ENCODE measurements around the gene EEF2K. TPM values are rescaled to one million over a fixed set of nuclear protein-coding genes. Genes with fewer than 3 reads are reported as not detected.

Gene EEF2K
- total RNA-seq, 1 experiment from 2014 or later: 31.0 TPM

- TF ChIP-seq REST (IDR thresholded peaks at IDR 0.05; ENCODE audit: low read depth) (no peak), EZH2 (IDR thresholded peaks at IDR 0.05) (no peak)
These were observed 118.1 kb downstream of the EEF2K start (continued) for GRCh38 chr16:22323959-22324786.

- CTCF ChIA-PET: no interaction called here
- ATAC-seq (no peak), DNase-seq (ENCODE audit: low read depth, low spot score) (no peak)
- Histone ChIP-seq H3K9me3 (ENCODE audit: control insufficient read depth in 1 of 2, insufficient read depth in 1 of 2, low read depth in 1 of 2, low read length in 2 of 2) (no peaks in the 10 kb centered on the region), H3K4me3 (replicated peaks in 1 of 2; ENCODE audit: low read depth in 1 of 2, low read length in 2 of 2) (no peak overlapping the region), H3K79me2 (ENCODE audit: insufficient read depth, low read length) (peaks cover 11% of the 10 kb centered on the region; the same call in 1 of the 2 replicates), H3K4me2 (ENCODE audit: low read length) (no peak overlapping the region), H3K9me2 (ENCODE audit: insufficient read depth) (no peaks in the 10 kb centered on the region), H3K36me3 (ENCODE audit: control insufficient read depth in 1 of 2, insufficient read depth in 2 of 2, low read length in 2 of 2) (peaks cover 23 to 28% of the 10 kb centered on the region in 2 experiments; a peak in 3 of 4 replicates), H3K27me3 (ENCODE audit: insufficient read depth, low read length) (no peaks in the 10 kb centered on the region), H3K4me1 (ENCODE audit: control insufficient read depth in 1 of 2, insufficient read depth in 2 of 2, low read length in 2 of 2) (no peaks in the 10 kb centered on the region), H3K27ac (ENCODE audit: low read depth, low read length) (no peak overlapping the region), H4K20me1 (ENCODE audit: insufficient read depth) (no peaks in the 10 kb centered on the region), H3K9ac (ENCODE audit: low read length) (no peak overlapping the region), H2AFZ (ENCODE audit: low read depth, low read length, poor library complexity, severe bottlenecking) (no peak overlapping the region)
- no TSS peak for BruUV-seq (replicated peaks)
- POLR2A ChIA-PET: no interaction called here
- RAD21 ChIA-PET (ENCODE audit: low non-redundant PET in 1 of 2, low total read pairs in 2 of 2, uncharacterized antibody in 2 of 2, unreplicated experiment in 2 of 2): no interaction called here
- intact Hi-C loops (cut with micrococcal nuclease): loop anchor here (5.0 to 10.0 kb wide), 4 partner anchors 60 to 1020 kb away; no protein-coding TSS in a partner anchor
- no peak for TF ChIP-seq POLR2A (IDR thresholded peaks at IDR 0.05; ENCODE audit: borderline replicate concordance, extremely low read depth, insufficient read depth, insufficient read length)
- no peak for TF ChIP-seq SRF (IDR thresholded peaks at IDR 0.05; ENCODE audit: low read depth)
- TF ChIP-seq JUND (IDR thresholded peaks at IDR 0.05): no peak
- TF ChIP-seq CEBPB (IDR thresholded peaks at IDR 0.05; ENCODE audit: low read depth): no peak
- no peak for TF ChIP-seq EZH2 (IDR thresholded peaks at IDR 0.05)
- no peak for TF ChIP-seq REST (IDR thresholded peaks at IDR 0.05; ENCODE audit: low read depth)
- no peak for TF ChIP-seq EGR1 (IDR thresholded peaks at IDR 0.05; ENCODE audit: low read depth)
- no peak for TF ChIP-seq ZFX (IDR thresholded peaks at IDR 0.05)
- no peak for TF ChIP-seq CTCF (IDR thresholded peaks at IDR 0.05 in 2 of 3, conservative IDR thresholded peaks at IDR 0.05 in 1 of 3; ENCODE audit: borderline replicate concordance in 1 of 3, insufficient read depth in 1 of 3, low read depth in 2 of 3, low read length in 2 of 3)
- no peak for TF ChIP-seq ATF3 (IDR thresholded peaks at IDR 0.05)
These were observed 118.9 kb downstream of the EEF2K start for GRCh38 chr16:22324787-22325597.
